ENCODE results near the gene LIMK2. TPM values are rescaled to one million over a fixed set of nuclear protein-coding genes. Genes with fewer than 3 reads are reported as not detected.

The LIMK2 gene
- 77.3 and 98.8 TPM in 2 replicates for total RNA-seq

GRCh38 chr22:31211862-31212730 lies at the start of gene LIMK2:
TSS of gene LIMK2 (plus strand) at chr22:31212298. CDS start at chr22:31212409, 111 bp downstream.

GRCh38 chr22:31292236-31292989 lies 80.3 kb downstream of the LIMK2 start, which contains the start of gene PIK3IP1:
TSS of gene PIK3IP1 (minus strand) at chr22:31292488. CDS start at chr22:31292344, 144 bp downstream.

Other genes with a start within 250 kb of the LIMK2 start
- 11.7 and 17.0 TPM in 2 replicates for gene MORC2, start 243.5 kb upstream of the LIMK2 start, total RNA-seq
- gene TUG1, start 243.0 kb upstream of the LIMK2 start, total RNA-seq = 29.2 and 36.8 TPM in 2 replicates
- 146 and 148 TPM in 2 replicates for gene SMTN, start 131.0 kb upstream of the LIMK2 start, total RNA-seq
- 34.0 and 54.9 TPM in 2 replicates for gene SELENOM, start 104.7 kb upstream of the LIMK2 start, total RNA-seq
- gene INPP5J, start 89.3 kb upstream of the LIMK2 start, total RNA-seq = under 0.01 and 0.30 TPM in 2 replicates
- 0.65 and 0.76 TPM in 2 replicates for gene PLA2G3, start 71.8 kb upstream of the LIMK2 start, total RNA-seq
- 17.5 and 25.1 TPM in 2 replicates for gene RNF185, start 52.1 kb upstream of the LIMK2 start, total RNA-seq
- gene PIK3IP1, start 80.2 kb downstream of the LIMK2 start, total RNA-seq = 7.4 and 8.1 TPM in 2 replicates
- 13.7 and 15.3 TPM in 2 replicates for gene PATZ1, start 134.0 kb downstream of the LIMK2 start, total RNA-seq
- gene DRG1, start 187.3 kb downstream of the LIMK2 start, total RNA-seq = 105 and 131 TPM in 2 replicates